ENCODE measurements around the gene ALDH1A3. TPM values are rescaled to one million over a fixed set of nuclear protein-coding genes. Genes with fewer than 3 reads are reported as not detected.

ALDH1A3 gene
- total and polyA plus RNA-seq, 4 donors: 0.79 to 8.4 (median 1.4) TPM

- 87% methylated on average over 10 of the region's 10 CpGs for WGBS
- TF ChIP-seq GABPA (IDR thresholded peaks at IDR 0.05 in 1 of 2, conservative IDR thresholded peaks at IDR 0.05 in 1 of 2): no peak
- TF ChIP-seq JUND (IDR thresholded peaks at IDR 0.05): no peak
- no peak for TF ChIP-seq MAX (IDR thresholded peaks at IDR 0.05)
- TF ChIP-seq REST (IDR thresholded peaks at IDR 0.05): no peak
- TF ChIP-seq TAF1 (conservative IDR thresholded peaks at IDR 0.05): no peak
- no peak for TF ChIP-seq FOXA1 (IDR thresholded peaks at IDR 0.05)
- no peak for TF ChIP-seq HNF4A (conservative IDR thresholded peaks at IDR 0.05)
- no peak for TF ChIP-seq ATF3 (IDR thresholded peaks at IDR 0.05)
- no peak for TF ChIP-seq FOXA2 (IDR thresholded peaks at IDR 0.05)
- no peak for TF ChIP-seq ZBTB33 (IDR thresholded peaks at IDR 0.05)
- no peak for TF ChIP-seq RXRA (IDR thresholded peaks at IDR 0.05)
- no peak for TF ChIP-seq CTCF (IDR thresholded peaks at IDR 0.05; ENCODE audit: low read depth, low read length, missing input control)
- no peak for TF ChIP-seq RAD21 (IDR thresholded peaks at IDR 0.05)
- no peak for TF ChIP-seq SP1 (IDR thresholded peaks at IDR 0.05)
- no peak for TF ChIP-seq HNF4G (IDR thresholded peaks at IDR 0.05)
- no peak for TF ChIP-seq NR2F2 (IDR thresholded peaks at IDR 0.05)
- no peak for TF ChIP-seq EGR1 (IDR thresholded peaks at IDR 0.05; ENCODE audit: low read depth in 2 of 2)
- no peak for TF ChIP-seq YY1 (IDR thresholded peaks at IDR 0.05)
- peaks cover 0 to 2% (median 0%) of the 10 kb centered on the region in 4 donors for H3K4me1 ChIP-seq (ENCODE audit: control insufficient read depth in 4 of 4, insufficient read depth in 4 of 4, low read length in 3 of 4)
Measured at GRCh38 chr15:100942656-100943425, 63.2 kb downstream of the ALDH1A3 start.

More at GRCh38 chr15:100942656-100943425, 63.2 kb downstream of the ALDH1A3 start:
- H3K27ac ChIP-seq (ENCODE audit: low read depth in 1 of 2, low read length in 2 of 2): no peak overlapping the region
- H3K9ac ChIP-seq (ENCODE audit: low read depth in 1 of 2, low read length in 2 of 2): no peak overlapping the region
- H3K4me3 ChIP-seq (ENCODE audit: low read depth in 1 of 3, low read length in 3 of 3): no peak overlapping the region
- no peaks in the 10 kb centered on the region for H3K36me3 ChIP-seq (ENCODE audit: control insufficient read depth in 4 of 4, insufficient read depth in 3 of 4, low read depth in 1 of 4, low read length in 3 of 4)
- peaks cover 0 to 3% (median 0%) of the 10 kb centered on the region in 4 donors for H3K27me3 ChIP-seq (ENCODE audit: control insufficient read depth in 4 of 4, insufficient read depth in 4 of 4, low read length in 3 of 4)
- no peaks in the 10 kb centered on the region for H3K9me3 ChIP-seq (ENCODE audit: control insufficient read depth in 4 of 4, low read length in 3 of 4)
- DNase-seq (ENCODE audit: low spot score): no peak
